Activated naive CD4-positive, alpha-beta T cell treated with anti-CD3 and anti-CD28 coated beads, Interleukin-2, amount 10 ng/mL, durations not matched to agents 7 days and 5 days (primary cell): ENCODE results near the gene ACY1.

Experiments
- CTCF ChIA-PET: fragments of 350-600 bp; sonication (Branson Sonifier 250); formaldehyde crosslinking; loops from one replicate; lab custom pipeline; 2021; ENCODE audit warnings: antibody characterized with exemption; lab: Charles Lee
- DNase-seq: peaks from one replicate; pipeline ENCODE4 v3.0.0-alpha.2; 2020
- H3K27ac Mint-ChIP-seq: one replicate; pipeline ENCODE4 v1.8.0; 2021; ENCODE audit warnings: mild to moderate bottlenecking, moderate library complexity, mixed read lengths
- H3K27me3 Mint-ChIP-seq: one replicate; pipeline ENCODE4 v1.8.0; 2021; ENCODE audit warnings: mild to moderate bottlenecking, mixed read lengths
- H3K36me3 Mint-ChIP-seq: one replicate; pipeline ENCODE4 v1.8.0; 2021; ENCODE audit warnings: mixed read lengths
- H3K4me1 Mint-ChIP-seq: one replicate; pipeline ENCODE4 v1.8.0; 2021; ENCODE audit warnings: mixed read lengths
- H3K4me3 Mint-ChIP-seq: one replicate; pipeline ENCODE4 v1.8.0; 2021; ENCODE audit warnings: mild to moderate bottlenecking, moderate library complexity, mixed read lengths
- H3K9me3 Mint-ChIP-seq: one replicate; pipeline ENCODE4 v1.8.0; 2021; ENCODE audit warnings: mixed read lengths

ACY1 gene

GRCh38 chr3:51964521-51964920 is 18.8 kb upstream of the ACY1 start:
- H3K9me3 Mint-ChIP-seq: no peaks in the 10 kb centered on the region
- DNase-seq: no peak
- H3K27ac Mint-ChIP-seq: no peak overlapping the region
- no peak overlapping the region for H3K4me3 Mint-ChIP-seq
- peaks cover 20% of the 10 kb centered on the region for H3K4me1 Mint-ChIP-seq
- no peaks in the 10 kb centered on the region for H3K36me3 Mint-ChIP-seq
- H3K27me3 Mint-ChIP-seq: peaks cover 64% of the 10 kb centered on the region
- CTCF ChIA-PET: interaction anchor here (2.7 kb wide), 1 partner anchor 10 kb away, joined by 12 read pairs; the partner anchor contains the start of genes ABHD14A and ABHD14B

GRCh38 chr3:51966016-51966415 is 17.3 kb upstream of the ACY1 start:
- Mint-ChIP-seq H3K27ac (no peak overlapping the region), H3K9me3 (no peaks in the 10 kb centered on the region), H3K4me1 (peaks cover 20% of the 10 kb centered on the region), H3K27me3 (peaks cover 55% of the 10 kb centered on the region), H3K4me3 (peak overlapping the region; percentile 82), H3K36me3 (no peaks in the 10 kb centered on the region)
- CTCF ChIA-PET: interaction anchor here (1.6 to 2.7 kb wide), 2 partner anchors 8 to 9 kb away, joined by 3 to 12 read pairs; partner anchors contain the start of genes ABHD14A and ABHD14B
- no peak for DNase-seq

DNA sequence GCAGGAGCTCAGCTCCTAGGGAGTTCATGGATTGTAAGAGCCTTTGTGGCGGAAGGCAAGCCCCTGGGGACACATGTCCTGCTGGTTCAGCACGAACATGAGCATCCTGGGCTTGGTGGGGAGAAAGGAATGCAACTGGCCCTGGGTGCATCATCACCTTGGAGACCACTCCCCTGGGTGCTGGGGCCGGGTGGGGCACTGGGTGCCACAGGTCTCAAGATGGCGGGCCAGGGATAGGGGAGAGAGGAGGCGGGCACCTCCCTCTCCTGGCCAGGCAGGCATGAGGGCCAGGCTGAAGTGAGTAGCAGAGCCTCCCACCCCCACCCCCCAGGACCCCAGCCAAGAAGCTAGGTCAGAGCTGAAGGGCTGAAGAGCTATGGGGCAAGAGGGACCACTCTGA is 16.8 kb upstream of the ACY1 start:
- H3K4me1 Mint-ChIP-seq: peaks cover 20% of the 10 kb centered on the region
- no peaks in the 10 kb centered on the region for H3K9me3 Mint-ChIP-seq
- H3K27me3 Mint-ChIP-seq: peaks cover 50% of the 10 kb centered on the region

DNA sequence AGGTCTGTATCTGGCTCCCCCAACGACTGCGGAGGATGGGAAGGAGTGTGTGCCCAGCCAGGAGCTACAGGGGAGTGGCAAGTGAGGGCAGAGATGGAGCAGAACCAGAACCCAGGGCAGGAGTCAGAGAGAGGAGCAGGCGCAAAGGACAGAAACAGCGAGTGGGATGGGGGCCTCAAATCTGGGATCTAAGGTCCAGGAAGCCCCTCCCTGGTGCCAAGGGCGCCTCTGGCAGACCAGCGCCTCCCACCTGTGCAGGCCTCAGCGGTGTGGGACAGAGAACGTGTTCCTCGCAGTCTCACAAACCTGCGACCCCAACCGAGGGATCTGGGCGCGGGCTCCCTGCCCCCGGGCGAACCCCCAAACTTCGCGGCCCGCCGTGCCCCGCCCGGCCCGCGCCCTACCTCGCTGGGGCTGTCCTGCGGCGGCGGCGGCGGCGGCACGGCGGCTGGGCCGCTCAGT is 16.4 kb upstream of the ACY1 start:
- Mint-ChIP-seq H3K36me3 (no peaks in the 10 kb centered on the region), H3K27ac (peak overlapping the region; percentile 73)

More for the DNA sequence above, 16.8 kb upstream of the ACY1 start:
- CTCF ChIA-PET: interaction anchor here (1.6 to 2.7 kb wide), 2 partner anchors 8 to 9 kb away, joined by 3 to 12 read pairs; partner anchors contain the start of genes ABHD14A and ABHD14B
- Mint-ChIP-seq H3K27ac (peak overlapping the region; percentile 73), H3K4me3 (peak overlapping the region; percentile 82), H3K36me3 (no peaks in the 10 kb centered on the region)
- DNase-seq: no peak

GRCh38 chr3:51967384-51968169 is 15.8 kb upstream of the ACY1 start, which contains the start of gene PCBP4:
Gene PCBP4 (minus strand): TSS chr3:51967454. CDS start chr3:51961240, 6,214 bp downstream.
- peaks cover 39% of the 10 kb centered on the region for H3K27me3 Mint-ChIP-seq
- no peaks in the 10 kb centered on the region for H3K9me3 Mint-ChIP-seq
- H3K36me3 Mint-ChIP-seq: no peaks in the 10 kb centered on the region
- CTCF ChIA-PET: no interaction called here
- peak; percentile 65 for DNase-seq
- H3K4me1 Mint-ChIP-seq: peaks cover 26% of the 10 kb centered on the region
- H3K27ac Mint-ChIP-seq: peak within 1 kb of the TSS; percentile 73
- H3K4me3 Mint-ChIP-seq: peak within 1 kb of the TSS; percentile 82

More for the DNA sequence above, 16.4 kb upstream of the ACY1 start:
- H3K4me1 Mint-ChIP-seq: peaks cover 20% of the 10 kb centered on the region
- peaks cover 45% of the 10 kb centered on the region for H3K27me3 Mint-ChIP-seq
- H3K4me3 Mint-ChIP-seq: peak overlapping the region; percentile 82
- DNase-seq: no peak
- CTCF ChIA-PET: interaction anchor here (1.6 kb wide), 1 partner anchor 10 kb away, joined by 3 read pairs; no protein-coding TSS in a partner anchor
- H3K9me3 Mint-ChIP-seq: no peaks in the 10 kb centered on the region

- Mint-ChIP-seq H3K9me3 (no peaks in the 10 kb centered on the region), H3K4me3 (peak overlapping the region; percentile 80), H3K27ac (no peak overlapping the region), H3K27me3 (peaks cover 32% of the 10 kb centered on the region), H3K36me3 (no peaks in the 10 kb centered on the region), H3K4me1 (peaks cover 26% of the 10 kb centered on the region)
- CTCF ChIA-PET: interaction anchor here (1.4 kb wide), 1 partner anchor 27 kb away, joined by 4 read pairs; the partner anchor contains the start of gene RRP9
- no peak for DNase-seq
Measured at GRCh38 chr3:51968170-51968775, 15.1 kb upstream of the ACY1 start.

DNA sequence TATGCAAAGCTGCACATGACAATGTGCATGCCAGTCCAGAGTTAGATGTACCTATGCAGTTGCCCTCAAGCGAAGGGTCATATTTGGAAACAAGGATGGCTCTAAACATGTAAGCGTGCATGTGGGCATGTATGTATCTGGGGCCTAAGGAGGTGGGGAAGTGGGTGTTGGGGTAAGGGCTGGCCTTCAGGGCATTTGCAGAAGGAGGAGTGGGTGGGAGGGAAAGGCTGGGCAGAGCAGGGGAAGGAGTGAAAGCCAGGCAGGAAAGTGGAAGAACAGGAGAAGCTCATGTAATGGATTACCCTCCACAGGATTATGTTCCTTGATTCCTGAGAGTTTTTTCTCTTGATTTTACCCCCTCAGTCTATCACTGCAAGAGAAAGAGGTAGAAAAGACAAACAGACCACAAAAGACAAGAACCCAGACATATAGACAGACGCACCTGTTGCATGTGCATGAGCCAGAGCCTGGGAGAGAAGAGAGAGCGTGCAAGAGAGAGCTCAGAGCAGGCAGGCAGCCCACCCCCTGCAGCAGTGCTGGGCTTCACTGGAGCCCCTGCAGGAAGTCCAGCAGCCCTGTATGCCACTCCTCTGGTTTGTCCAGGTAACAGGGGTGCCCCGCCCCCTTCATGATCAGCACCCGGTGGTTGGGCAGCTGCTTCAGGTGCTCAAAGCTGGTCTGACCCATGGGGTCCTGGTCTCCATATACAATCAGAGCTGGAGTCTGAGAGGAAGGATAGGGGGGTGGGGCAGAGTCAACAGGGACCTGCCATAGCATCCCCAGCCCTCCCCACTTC is 14.3 kb upstream of the ACY1 start:
- Mint-ChIP-seq H3K4me1 (peaks cover 30% of the 10 kb centered on the region), H3K27me3 (peaks cover 27% of the 10 kb centered on the region), H3K27ac (no peak overlapping the region), H3K9me3 (no peaks in the 10 kb centered on the region), H3K4me3 (peak overlapping the region; percentile 42), H3K36me3 (peaks cover 2% of the 10 kb centered on the region)
- CTCF ChIA-PET: interaction anchor here (0.7 to 1.4 kb wide), 2 partner anchors 12 to 28 kb away, joined by 3 to 4 read pairs; partner anchors contain the start of gene RRP9
- no peak for DNase-seq

- Mint-ChIP-seq H3K9me3 (no peaks in the 10 kb centered on the region), H3K4me1 (peaks cover 38% of the 10 kb centered on the region), H3K4me3 (no peak overlapping the region), H3K27me3 (peaks cover 21% of the 10 kb centered on the region), H3K36me3 (peaks cover 2% of the 10 kb centered on the region), H3K27ac (no peak overlapping the region)
- CTCF ChIA-PET: interaction anchor here (0.8 to 1.4 kb wide), 3 partner anchors 27 to 31 kb away, joined by 3 to 4 read pairs (median 3); partner anchors contain the start of genes PARP3 and RRP9
- no peak for DNase-seq
Measured at GRCh38 chr3:51969841-51970240, 13.5 kb upstream of the ACY1 start.

DNA sequence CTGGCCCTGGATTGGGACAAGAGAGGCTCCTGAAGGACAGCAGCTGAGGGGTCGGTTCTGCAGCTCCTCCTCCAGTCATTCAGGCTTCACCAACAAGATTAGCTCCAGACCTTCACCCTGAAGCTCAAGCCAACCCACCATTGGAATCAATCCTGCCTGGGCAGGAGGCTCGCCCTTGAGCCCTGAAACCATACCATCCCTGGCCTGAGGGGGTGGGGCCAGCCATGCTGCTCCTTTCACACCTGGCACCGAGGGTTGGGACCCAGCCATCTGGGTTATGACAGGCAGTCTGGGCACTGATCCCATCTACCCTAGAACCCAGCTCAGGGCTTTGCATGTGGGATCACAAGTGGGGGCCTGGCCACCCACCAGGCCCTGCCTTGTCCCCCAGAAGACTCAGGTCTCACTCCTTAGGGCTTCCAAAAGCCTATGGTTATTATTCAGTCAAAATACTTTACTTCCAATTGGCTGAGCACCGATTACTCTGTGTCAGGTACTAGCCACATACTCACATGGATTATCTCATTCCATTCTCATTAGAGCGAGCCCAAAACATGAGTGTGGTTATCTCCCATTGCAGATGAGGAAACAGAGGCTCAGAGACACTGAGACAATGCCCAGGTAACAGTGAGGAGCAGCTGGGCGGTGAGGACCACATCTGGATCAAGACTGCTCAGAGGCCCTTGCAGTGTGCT is 12.6 kb upstream of the ACY1 start:
- peaks cover 11% of the 10 kb centered on the region for H3K27me3 Mint-ChIP-seq
- peak overlapping the region; percentile 29 for H3K27ac Mint-ChIP-seq
- no peak for DNase-seq
- CTCF ChIA-PET: interaction anchor here (0.8 to 1.4 kb wide), 2 partner anchors 28 to 30 kb away, joined by 3 read pairs; partner anchors contain the start of gene PARP3
- no peak overlapping the region for H3K4me3 Mint-ChIP-seq
- H3K4me1 Mint-ChIP-seq: peaks cover 38% of the 10 kb centered on the region
- H3K36me3 Mint-ChIP-seq: peaks cover 2% of the 10 kb centered on the region
- H3K9me3 Mint-ChIP-seq: no peaks in the 10 kb centered on the region

- H3K9me3 Mint-ChIP-seq: no peaks in the 10 kb centered on the region
- no peak overlapping the region for H3K27ac Mint-ChIP-seq
- peaks cover 39% of the 10 kb centered on the region for H3K4me1 Mint-ChIP-seq
- CTCF ChIA-PET: interaction anchor here (1.0 to 1.4 kb wide), 2 partner anchors 11 to 29 kb away, joined by 3 read pairs; partner anchors contain the start of gene PARP3
- no peak overlapping the region for H3K4me3 Mint-ChIP-seq
- no peak for DNase-seq
- peaks cover 2% of the 10 kb centered on the region for H3K36me3 Mint-ChIP-seq
- peaks cover 5% of the 10 kb centered on the region for H3K27me3 Mint-ChIP-seq
Measured at GRCh38 chr3:51971350-51971749, 12.0 kb upstream of the ACY1 start.

DNA sequence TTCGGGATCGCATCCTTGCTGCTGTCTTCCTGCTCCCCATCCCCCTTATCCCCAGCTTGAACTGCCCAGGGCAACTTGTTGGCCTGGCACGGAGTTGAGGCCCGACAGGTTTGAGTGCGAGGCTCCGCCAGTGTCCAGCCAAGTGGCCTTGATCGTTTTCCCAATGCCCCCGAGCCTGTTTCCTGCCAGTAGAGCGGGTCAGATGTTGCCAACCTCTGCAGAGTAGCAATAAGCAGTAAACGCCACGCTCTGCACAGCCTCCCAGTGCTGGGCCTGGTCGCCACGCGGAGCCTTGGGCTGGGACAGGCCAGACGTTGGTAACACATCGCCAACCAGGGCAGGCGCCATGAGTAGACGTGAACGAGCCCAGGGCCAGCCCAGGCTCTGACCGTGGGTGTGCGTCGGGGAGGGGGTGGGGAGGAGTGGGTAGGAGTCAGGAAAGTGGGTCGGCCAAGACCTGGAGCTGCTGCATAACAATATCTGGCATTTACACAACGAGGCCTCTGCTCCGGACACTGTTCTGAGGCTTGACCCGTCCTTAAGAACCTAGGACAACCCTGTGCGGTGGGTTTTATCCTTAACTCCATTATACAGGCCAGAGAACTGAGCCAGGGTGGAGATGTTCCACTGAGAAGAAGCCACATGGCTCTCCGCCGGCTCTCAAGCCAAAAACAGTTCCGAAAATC is 8.9 kb upstream of the ACY1 start:
- Mint-ChIP-seq H3K27me3 (no peaks in the 10 kb centered on the region), H3K36me3 (peaks cover 2% of the 10 kb centered on the region), H3K4me3 (peak overlapping the region; percentile 95), H3K27ac (peak overlapping the region; percentile 90), H3K4me1 (peaks cover 42% of the 10 kb centered on the region), H3K9me3 (no peaks in the 10 kb centered on the region)
- peak; percentile 43 for DNase-seq
- CTCF ChIA-PET: interaction anchor here (0.6 to 2.8 kb wide), 14 partner anchors 8 to 644 kb away, joined by 3 to 25 read pairs (median 4); partner anchors contain the start of genes ACY1, PARP3, RPL29 and RRP9
